ENCODE measurements around the gene ENHO. TPM values are rescaled to one million over a fixed set of nuclear protein-coding genes. Genes with fewer than 3 reads are reported as not detected.
A peak's percentile ranks its signal among the peaks of the same experiment; 100 is the strongest.

The ENHO gene
- total RNA-seq, 6 donors from 2014 or later = 0.40 to 1.4 (median 0.71) TPM; not detected in 3

DNA sequence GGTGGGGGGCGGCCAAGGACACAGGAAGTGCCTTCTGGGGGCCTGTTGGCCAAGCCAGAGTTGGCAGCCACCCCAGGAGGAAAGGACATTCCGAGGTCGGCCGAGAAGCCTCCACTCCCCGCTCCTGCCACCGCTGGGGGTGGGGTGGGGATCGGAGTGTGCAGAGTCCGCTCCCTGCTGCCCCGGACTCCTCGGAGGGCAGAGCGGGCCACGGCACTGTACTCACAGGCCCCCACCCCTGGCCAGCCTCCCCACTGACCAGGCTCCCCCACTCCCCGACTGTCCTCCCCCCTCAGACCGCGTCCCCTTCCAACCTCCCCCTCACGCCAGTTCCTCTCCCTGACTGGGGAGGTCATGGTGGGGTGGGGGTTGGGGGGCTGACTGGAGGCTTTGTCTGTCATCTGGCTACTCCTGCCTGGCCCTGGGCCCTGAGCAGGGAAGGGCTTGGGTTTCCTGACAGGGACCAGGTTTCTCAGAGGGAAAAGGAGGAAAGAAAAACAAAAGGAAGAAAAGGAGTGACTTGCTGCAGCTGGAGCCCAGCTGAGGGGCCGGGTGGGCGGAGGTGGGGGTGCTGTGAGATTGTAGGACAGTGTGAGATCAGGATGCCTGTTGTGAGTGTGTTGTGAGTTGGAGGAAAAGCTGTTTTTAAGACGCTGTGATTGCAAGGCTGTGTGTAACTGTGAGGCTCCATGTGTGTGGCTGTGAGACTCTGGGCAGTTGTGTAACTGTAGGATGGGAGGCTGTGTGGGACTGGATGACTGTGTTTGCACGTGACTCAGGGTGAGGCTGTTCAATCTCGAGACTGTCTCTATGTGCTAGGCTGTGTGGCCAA, 37.0 kb upstream of the ENHO start:
- DNase-seq (peak in 1 of 2 donors; percentile 66), ATAC-seq (ENCODE audit: low FRiP score in 2 of 2) (peak; percentile 59 to 61)
- H3K4me1 ChIP-seq = peaks cover 9 to 16% (median 15%) of the 10 kb centered on the region in 4 donors
- H3K9me3 ChIP-seq = peaks cover 0 to 7% (median 2%) of the 10 kb centered on the region in 4 donors
- H3K36me3 ChIP-seq = no peaks in the 10 kb centered on the region
- no peak overlapping the region for H3K27ac ChIP-seq
- peaks cover 0 to 2% (median 0%) of the 10 kb centered on the region in 4 donors for H3K27me3 ChIP-seq
- no peak for TF ChIP-seq POLR2AphosphoS5 (IDR thresholded peaks at IDR 0.05)
- no peak for TF ChIP-seq EP300 (IDR thresholded peaks at IDR 0.05)
- no peak for TF ChIP-seq POLR2A (IDR thresholded peaks at IDR 0.05)
- TF ChIP-seq, protein P1, sequence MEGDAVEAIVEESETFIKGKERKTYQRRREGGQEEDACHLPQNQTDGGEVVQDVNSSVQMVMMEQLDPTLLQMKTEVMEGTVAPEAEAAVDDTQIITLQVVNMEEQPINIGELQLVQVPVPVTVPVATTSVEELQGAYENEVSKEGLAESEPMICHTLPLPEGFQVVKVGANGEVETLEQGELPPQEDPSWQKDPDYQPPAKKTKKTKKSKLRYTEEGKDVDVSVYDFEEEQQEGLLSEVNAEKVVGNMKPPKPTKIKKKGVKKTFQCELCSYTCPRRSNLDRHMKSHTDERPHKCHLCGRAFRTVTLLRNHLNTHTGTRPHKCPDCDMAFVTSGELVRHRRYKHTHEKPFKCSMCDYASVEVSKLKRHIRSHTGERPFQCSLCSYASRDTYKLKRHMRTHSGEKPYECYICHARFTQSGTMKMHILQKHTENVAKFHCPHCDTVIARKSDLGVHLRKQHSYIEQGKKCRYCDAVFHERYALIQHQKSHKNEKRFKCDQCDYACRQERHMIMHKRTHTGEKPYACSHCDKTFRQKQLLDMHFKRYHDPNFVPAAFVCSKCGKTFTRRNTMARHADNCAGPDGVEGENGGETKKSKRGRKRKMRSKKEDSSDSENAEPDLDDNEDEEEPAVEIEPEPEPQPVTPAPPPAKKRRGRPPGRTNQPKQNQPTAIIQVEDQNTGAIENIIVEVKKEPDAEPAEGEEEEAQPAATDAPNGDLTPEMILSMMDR (IDR thresholded peaks at IDR 0.05) = no peak
- no peak overlapping the region for H3K4me3 ChIP-seq
- 13 to 32% methylated on average over 8 to 18 of the region's 21 CpGs for WGBS, 2 donors

DNA sequence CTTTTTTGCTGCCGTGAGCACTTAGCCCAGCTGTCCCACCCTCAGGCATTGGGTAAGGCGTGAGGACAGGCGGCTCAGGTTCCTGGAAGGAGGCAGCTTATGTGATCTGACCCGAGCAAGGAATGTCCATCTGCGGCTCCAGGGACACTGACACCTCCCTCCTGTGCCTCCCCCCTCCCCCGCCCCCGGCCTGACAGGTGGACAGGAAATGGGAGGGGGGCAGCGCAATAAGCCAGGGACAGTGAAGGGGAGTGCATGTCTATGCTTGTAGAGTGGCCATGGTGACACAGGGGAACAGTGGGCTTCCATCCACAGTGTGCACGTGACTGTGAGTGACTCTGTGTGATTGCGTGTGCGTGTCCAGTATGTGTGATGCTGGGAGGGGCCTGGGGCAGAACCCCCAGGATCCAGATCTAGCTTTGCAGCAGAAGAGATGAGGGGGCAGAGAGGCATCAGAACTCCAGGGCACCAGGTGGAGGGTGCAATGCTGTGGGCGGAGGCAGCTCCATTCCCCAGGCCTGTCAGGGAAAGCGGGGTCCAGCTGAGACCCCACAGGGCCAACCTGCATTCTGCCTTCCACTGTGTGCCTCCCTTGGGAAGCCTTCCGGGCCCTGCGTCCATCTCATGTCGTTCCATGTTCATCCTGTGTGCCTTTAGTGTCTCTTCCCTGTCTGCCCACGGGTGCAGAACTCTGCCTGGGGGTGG, 36.3 kb upstream of the ENHO start:
- H3K36me3 ChIP-seq = no peaks in the 10 kb centered on the region
- 59 to 62% methylated on average over 9 to 17 of the region's 17 CpGs for WGBS, 2 donors
- TF ChIP-seq POLR2AphosphoS5 (IDR thresholded peaks at IDR 0.05) = no peak
- TF ChIP-seq EP300 (IDR thresholded peaks at IDR 0.05) = no peak
- TF ChIP-seq, protein P1 (IDR thresholded peaks at IDR 0.05) = no peak
- no peak for TF ChIP-seq POLR2A (IDR thresholded peaks at IDR 0.05)
- H3K9me3 ChIP-seq = peaks cover 0 to 7% (median 2%) of the 10 kb centered on the region in 4 donors
- ATAC-seq (ENCODE audit: low FRiP score in 2 of 2) = no peak
- H3K27ac ChIP-seq = no peak overlapping the region
- DNase-seq = no peak
- peaks cover 9 to 16% (median 15%) of the 10 kb centered on the region in 4 donors for H3K4me1 ChIP-seq
- H3K27me3 ChIP-seq = peaks cover 0 to 2% (median 0%) of the 10 kb centered on the region in 4 donors
- no peak overlapping the region for H3K4me3 ChIP-seq

DNA sequence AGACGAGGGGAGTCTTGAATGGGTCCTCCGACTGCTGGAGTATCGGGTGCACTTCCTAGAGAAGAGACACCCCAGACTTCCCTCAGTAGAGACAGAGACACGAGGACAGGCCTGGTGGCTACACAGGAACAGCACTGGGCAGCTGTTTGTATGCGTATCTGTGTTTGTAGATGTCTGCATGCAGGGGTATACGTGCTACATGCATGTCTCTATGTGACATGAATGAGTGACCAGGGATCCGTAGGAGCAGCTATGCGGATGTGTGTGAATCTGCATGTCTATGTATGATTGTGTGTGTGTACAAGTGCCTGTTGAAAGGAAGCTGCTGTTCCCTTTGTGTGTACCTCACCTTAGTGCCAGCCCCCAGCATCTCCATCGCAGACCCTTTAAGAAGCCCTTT, 35.6 kb upstream of the ENHO start:
- H3K27me3 ChIP-seq = peaks cover 0 to 2% (median 0%) of the 10 kb centered on the region in 4 donors
- no peak for TF ChIP-seq EP300 (IDR thresholded peaks at IDR 0.05)
- TF ChIP-seq, protein P1 (IDR thresholded peaks at IDR 0.05) = no peak
- TF ChIP-seq POLR2AphosphoS5 (IDR thresholded peaks at IDR 0.05) = no peak
- no peak for TF ChIP-seq POLR2A (IDR thresholded peaks at IDR 0.05)
- H3K36me3 ChIP-seq = no peaks in the 10 kb centered on the region
- DNase-seq (no peak), ATAC-seq (ENCODE audit: low FRiP score in 2 of 2) (no peak)
- peaks cover 9 to 16% (median 15%) of the 10 kb centered on the region in 4 donors for H3K4me1 ChIP-seq
- no peak overlapping the region for H3K4me3 ChIP-seq
- WGBS, 2 donors = 87 to 93% methylated on average over 3 to 9 of the region's 9 CpGs
- H3K9me3 ChIP-seq = peaks cover 0 to 7% (median 2%) of the 10 kb centered on the region in 4 donors
- no peak overlapping the region for H3K27ac ChIP-seq

DNA sequence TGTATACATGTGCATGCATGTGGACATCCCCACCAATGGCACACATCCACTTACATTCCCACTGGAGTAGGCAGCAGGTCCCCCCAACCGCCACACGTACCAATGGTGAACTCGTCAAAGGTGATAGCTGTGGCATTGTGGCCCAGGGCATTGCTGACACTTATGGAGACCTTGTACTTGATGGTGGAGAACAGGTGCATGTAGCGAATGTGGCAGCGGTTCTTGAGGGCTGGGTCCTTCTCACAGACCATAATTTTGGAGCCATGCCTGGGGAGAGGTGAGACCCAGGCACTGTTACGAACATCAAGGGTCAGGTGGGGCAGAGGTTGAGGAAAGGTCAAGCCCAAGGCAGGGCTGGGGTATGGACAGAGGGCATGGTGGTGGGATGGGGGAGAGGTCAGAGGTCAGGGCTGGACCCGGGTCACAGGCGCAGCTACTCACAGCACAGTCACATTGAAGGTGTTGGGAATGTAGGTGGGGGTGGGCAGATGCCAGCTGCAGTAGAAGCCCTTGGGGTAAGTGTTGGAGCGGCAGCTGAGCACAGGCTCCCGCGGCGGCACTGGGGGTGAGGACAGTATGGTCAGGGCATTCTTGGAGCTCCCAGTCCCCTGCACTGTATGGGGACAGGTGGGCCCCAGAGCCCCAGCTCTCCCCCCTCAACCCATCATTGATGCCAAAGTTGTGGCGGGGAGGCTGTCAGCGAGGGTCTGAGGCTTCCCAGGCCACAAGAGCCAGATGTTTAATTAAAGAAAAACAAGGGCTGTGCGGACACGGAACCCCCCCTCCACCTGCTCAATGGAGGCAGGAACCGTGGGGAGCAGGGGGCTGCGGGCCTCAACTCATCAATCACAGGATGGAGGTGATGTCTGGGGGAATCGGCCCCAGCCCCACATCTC, 34.9 kb upstream of the ENHO start:
- TF ChIP-seq, protein P1 (IDR thresholded peaks at IDR 0.05) = no peak
- no peak for TF ChIP-seq POLR2AphosphoS5 (IDR thresholded peaks at IDR 0.05)
- TF ChIP-seq POLR2A (IDR thresholded peaks at IDR 0.05) = no peak
- TF ChIP-seq EP300 (IDR thresholded peaks at IDR 0.05) = no peak
- H3K4me1 ChIP-seq = peaks cover 9 to 16% (median 15%) of the 10 kb centered on the region in 4 donors
- no peak overlapping the region for H3K4me3 ChIP-seq
- peaks cover 0 to 2% (median 0%) of the 10 kb centered on the region in 4 donors for H3K27me3 ChIP-seq
- H3K36me3 ChIP-seq = no peaks in the 10 kb centered on the region
- H3K27ac ChIP-seq = no peak overlapping the region
- H3K9me3 ChIP-seq = peaks cover 0 to 7% (median 2%) of the 10 kb centered on the region in 4 donors
- no peak for ATAC-seq (ENCODE audit: low FRiP score in 2 of 2)
- no peak for DNase-seq
- 73 to 77% methylated on average over 10 to 19 of the region's 19 CpGs for WGBS, 2 donors

All from upper lobe of left lung (tissue), 6 donors.